D341Med (cell line): Measurements from ENCODE around the gene LBP.
"Not testable (repeated sequence)": the region's sequence is repeated elsewhere in the genome, so short reads cannot be mapped to it uniquely, and the experiment has no call there.

ENCODE experiments used
- DNase-seq: peaks from one replicate; pipeline ENCODE4 v3.0.0; 2012; ENCODE audit warnings: low spot score

LBP gene

DNA sequence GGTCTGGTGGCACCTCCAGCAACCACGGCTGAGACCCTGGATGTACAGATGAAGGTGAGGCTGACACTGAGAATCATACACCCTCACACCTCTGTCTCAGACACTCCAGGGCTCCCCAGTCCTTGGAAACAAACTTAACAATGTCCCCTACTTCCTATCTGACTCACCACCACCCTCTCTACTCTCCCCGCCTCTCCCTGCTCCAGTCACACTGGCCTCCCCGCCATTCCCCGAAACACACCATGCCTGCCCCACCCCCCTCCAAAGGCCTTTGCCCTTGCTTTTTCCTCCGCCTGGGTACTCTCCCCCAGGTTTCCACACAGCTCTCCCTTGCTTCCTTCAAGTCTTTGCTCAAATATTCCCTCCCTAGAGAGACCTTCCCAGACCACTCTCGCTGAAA lies 26.1 kb upstream of the LBP start:
- no peak for DNase-seq

DNA sequence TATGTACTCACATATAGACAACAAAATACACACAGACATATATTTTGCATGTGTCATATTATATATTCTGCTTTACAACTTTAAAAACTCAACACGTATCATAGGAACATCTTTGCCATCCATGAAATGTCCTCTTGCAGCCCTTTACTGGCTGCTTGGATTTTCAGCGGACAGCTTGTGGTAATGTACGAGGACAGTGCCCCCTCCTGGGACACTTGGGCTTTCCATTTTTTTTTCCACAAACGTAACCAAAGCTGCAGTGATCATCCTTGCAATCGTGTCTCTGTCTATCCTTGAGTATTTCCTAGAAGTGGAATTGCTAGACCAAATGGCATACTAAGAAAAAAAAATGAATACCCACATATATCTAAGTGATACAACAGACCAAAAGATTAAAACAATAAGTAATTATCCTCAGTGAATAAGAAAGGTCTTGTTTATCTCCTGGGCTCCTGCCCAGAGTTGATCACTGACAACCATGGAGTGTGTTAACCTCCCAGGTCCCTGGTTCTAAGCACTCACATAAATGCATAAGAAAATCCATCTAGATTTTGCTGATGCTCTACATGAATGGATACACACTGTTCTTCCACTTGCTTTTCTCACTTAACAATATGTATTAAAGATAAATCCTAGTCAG lies 24.2 kb upstream of the LBP start:
- peak; percentile 70 for DNase-seq

DNA sequence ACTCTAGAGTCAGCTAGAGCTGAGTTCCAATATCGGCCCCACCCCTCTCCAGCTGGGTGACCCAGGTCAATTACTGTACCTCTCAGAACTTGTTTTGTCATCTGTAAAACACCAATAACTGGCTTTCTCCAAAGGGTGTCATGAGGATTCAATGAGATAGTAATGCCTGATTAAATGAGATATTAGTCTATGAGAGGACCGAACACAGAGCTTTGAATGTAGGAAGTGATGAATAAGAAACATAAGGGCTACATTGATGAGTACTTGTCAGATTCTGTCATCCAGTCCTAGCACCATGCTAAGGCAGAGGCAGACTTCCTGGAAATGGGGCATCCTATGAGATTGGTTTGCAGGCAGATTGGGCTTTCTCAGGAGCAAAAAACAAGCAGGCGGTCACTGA lies 22.1 kb upstream of the LBP start:
- DNase-seq = no peak

DNA sequence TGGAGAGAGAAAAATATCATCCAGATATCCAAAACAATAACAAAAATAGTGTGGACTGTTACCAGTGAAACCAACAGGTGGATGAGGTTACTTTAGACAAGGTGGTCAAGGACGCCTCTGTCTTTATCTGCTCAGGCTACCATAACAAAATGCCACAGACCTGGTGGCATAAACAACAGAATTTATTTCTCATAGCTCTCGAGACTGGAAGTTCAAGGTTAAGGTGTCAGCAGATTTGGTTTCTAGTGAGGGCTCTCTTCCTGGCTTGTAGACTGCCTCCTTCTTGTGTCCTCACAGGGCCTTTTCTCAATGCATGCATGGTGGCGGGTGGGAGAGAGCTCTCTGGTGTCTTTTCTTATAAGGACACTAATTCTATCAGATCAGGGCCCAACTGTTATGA lies 21.1 kb upstream of the LBP start:
- no peak for DNase-seq

DNA sequence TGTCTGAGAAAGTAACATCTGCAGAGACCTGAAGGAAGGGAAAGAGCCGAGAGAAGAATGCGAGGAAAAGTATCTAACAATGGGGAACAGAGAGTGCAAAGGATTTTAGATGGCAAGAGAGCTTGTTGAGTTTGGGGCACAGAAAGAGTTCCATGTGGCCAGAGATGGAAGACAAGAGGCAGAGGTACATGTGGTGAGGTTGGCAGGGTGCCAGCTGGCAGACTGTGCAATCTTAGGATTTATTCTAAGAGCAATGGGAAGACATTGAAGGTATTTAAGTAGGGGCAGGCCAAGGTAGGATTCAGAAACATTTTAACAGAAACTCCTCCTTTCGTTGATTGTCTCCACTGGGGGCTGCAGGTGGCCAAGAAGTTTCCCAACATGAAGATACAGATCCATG lies 20.4 kb upstream of the LBP start:
- DNase-seq = no peak

DNA sequence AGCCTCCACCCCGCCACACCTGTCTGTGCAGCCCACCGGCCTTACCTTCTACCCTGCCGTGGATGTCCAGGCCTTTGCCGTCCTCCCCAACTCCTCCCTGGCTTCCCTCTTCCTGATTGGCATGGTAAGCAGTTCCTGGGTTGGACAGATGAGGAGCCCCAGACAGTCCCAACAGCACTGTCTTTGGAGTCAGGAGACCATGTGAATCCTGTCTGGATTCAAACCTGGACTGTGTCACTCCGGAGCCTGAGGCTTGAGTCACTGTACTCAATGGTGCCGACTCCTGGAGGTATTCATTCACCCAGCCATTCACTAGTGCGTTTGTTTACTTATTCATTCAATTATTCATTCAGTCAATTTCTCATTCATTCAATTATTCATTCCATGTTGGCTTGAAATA lies 20.0 kb upstream of the LBP start:
- DNase-seq = no peak

DNA sequence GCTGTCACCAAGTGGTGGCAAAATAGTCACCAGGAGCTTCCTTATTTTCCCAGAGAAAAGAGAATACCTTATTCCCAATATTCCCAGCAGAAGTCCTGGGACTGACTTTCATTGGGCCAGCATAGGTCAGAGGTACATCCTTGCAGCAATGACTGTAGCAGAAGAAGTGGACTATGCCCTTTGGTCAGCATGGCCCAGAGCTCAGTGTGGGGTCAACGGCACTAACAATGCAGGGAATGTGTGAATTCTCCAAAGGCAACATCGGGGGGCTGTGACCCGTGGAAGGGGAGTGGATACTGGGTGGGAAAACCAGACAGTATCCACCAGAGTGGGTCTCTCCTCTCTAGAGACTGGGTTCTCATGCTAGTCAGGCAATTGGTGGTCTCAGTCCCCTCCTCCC lies 15.6 kb upstream of the LBP start:
- DNase-seq = no peak

DNA sequence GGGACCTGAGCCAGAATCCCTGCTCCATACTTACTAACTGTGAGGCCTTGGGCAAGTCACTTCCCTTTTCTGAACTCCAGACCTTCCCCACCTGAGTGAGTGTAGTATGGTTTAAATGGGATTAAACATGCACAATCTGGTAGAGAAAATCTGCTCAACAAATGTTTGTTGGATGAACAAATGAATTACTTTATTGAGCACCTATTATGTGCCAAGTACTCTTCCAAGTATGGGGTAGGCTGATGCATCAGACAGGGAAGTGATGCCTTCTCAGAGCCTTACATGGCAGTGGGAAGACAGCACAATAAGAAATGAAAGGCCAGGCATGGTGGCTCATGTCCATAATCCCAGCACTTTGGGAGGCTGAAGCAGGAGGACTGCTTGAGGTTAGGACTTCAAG lies 15.0 kb upstream of the LBP start:
- no peak for DNase-seq

DNA sequence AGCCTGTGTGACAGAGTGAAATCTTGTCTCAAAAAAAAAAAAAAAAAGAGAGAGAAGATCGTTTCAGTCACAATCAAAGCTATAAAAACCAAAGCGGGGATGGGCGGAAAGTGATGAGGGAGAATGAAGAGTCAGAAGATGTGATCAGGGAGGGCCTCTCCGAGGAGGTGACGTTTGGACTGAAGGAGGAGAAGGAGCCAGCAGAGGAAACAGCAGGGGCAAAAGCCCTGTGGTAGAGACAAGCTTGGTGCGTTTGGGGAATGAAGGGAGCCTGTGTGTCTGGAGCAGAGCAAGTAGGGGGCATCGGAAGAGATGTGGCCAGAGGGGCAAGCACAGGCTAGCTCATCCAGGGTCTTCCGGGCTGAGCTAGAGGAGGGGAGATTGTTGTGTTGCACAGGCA lies 14.5 kb upstream of the LBP start:
- no peak for DNase-seq

DNA sequence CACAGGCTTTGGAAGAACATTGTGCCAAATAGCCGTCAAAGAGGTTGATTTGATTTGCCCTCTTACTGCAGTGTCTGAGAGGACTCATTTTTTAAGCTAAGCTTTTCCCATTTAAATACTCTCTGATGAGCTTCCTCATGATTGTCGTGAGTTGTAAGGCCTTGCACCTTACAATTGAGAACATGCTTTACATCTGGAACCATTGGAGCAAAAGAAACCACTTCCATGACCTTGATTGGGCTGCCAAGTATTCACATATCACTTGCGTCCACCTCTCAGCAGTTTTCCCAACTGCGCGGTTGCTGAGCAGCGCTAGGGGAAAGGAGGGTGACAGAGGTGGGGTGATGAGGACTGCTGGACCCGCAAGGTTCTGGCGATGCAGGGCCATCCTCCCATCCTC lies 12.3 kb upstream of the LBP start:
- DNase-seq = no peak

DNA sequence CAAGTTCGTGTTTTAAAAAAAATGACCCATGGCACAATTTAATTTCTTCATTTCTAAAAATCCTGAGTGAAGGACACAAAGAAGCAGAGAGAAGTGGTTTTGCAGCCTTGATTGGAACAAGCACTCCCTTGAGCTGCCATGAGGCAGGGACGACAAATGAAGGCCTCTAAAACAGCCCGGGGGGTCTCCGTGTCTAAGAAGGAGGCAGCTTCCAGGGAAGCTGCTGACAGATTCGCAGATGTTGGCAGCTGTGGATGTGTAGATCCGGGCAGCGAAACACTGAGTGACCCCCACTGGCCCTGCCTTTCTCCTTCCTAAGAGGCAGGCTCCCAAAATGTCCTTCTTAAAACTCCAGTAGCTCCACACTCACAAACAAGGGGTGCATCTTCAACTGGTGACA lies 9.6 kb upstream of the LBP start:
- DNase-seq = no peak

DNA sequence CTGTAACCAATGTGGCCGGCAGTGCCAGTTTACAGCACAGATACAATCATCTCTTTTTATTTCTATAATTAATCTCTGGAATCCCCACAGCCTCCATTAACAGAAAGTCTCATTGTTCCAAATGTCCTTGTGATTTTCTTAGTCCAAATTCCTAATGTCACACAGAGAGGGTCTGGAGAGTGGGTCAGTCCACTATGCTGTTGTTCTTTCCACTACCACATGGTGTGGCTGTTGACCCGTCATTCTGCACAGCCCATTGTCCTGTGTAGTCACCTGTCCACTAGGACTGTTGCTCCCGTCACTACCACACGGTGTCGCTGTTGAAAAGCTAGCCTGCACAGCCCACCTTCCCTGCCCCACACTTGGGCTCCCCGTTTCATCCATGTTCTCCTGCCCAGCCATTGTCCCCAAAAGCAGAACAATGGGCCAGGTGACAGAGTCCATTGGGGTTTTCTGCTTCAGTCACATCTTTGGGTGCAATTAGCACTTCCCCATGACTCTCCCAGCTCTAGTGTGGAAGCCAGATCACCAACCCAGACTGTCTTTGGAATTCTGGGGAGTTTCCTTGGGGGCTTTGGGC lies 8.6 kb upstream of the LBP start:
- peak; percentile 54 for DNase-seq

DNA sequence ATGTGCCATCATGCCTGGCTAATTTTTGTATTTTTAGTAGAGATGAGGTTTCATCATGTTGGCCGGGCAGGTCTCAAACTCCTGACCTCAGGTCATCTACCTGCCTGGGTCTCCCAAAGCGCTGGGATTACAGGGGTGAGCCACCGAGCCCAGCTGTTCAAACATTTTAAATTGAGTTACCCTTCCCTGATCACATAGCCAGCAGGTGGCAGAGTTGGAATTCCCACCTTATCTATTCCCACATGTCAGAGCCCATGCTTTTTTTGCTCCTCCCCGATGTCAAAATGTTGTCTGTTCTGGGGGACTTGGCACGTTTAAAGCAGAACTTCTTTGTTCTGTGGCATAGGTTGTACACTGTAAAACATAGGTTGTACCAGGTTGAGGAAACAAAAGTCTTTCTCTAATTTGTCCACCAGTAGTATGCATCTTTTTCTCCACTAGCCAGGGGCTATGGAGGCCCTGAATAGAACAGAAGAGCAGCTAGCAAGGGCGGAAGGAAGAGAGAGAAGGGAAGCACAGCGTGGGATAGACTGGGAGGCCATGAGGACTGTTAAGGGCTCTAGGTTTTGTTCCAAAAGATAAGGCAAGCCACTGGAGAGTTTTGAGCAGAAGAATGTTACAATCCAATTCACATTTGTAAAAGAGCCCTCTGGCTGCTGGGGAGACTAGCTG lies 7.3 kb upstream of the LBP start:
- no peak for DNase-seq

DNA sequence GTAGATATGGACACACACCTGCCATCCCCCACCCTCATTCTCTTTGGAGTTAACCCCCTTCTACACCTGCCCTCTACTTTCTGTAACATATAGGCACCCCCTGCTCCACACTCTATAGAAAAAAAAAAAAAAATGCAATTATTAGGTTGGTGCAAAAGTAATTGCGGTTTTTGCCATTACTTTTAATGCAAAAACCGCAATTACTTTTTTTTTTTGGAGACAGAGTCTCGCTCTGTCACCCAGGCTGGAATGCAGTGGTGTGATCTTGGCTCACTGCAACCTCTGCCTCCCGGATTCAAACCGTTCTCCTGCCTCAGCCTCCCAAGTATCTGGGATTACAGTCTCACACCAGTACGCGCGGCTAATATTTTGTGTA lies 6.8 kb upstream of the LBP start:
- DNase-seq = not testable (repeated sequence)

DNA sequence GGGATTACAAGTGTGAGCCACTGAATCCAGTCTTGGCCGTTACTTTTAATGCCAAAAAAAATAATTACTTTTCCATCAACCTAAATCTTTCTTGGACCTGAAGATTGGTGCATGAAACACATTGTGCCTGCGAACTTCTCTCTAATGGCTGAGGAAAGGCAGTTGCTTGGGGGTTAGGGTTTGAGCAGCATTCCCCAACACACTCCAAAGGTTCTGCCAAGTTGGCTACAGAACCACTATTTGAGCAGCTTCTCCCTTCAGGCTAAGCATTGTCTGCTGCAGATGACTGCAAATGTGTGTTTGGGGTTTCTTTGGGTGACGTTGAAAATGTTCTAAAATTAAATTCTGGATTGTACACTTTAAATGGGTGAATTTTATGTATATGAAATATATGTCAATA lies 6.3 kb upstream of the LBP start:
- no peak for DNase-seq

DNA sequence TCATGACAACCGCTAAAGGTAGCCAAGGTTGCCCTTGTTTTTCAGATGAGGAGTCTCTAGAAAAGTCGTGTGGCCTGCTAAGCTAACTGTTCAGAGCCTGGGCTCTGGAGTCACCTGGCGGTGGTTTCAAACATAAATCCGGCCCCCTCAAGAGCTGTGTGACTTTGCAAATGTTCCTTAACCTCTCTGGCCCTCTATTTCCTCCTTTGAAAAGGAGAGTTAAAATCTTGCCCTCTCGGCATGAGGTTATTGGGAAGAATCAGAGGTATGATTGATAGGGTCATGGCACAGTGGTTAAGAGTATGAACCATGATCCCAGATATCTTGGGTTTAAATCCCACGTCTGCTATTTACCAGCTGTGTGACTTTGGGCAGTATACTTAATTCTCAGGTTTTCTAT lies 5.6 kb upstream of the LBP start:
- no peak for DNase-seq

DNA sequence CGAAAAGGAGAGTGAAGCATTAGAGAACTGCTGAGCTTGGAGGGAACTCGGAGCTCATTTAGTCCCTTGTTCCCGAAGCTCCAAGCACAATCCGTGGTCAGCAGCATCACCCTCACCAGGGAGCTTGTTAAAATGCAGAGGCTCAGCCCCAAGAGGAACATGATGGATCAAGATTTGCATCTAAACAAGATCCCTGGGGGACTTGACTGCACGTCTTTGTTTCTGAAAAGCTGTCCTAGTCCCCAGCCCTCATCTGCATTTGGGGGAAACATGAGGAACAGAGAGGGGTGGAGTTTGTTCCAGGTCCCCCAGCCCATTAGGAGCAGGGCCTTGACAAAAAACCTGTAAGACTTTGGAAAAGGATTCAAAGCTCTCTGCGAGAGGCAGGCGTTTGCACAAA lies 4.1 kb upstream of the LBP start:
- no peak for DNase-seq

DNA sequence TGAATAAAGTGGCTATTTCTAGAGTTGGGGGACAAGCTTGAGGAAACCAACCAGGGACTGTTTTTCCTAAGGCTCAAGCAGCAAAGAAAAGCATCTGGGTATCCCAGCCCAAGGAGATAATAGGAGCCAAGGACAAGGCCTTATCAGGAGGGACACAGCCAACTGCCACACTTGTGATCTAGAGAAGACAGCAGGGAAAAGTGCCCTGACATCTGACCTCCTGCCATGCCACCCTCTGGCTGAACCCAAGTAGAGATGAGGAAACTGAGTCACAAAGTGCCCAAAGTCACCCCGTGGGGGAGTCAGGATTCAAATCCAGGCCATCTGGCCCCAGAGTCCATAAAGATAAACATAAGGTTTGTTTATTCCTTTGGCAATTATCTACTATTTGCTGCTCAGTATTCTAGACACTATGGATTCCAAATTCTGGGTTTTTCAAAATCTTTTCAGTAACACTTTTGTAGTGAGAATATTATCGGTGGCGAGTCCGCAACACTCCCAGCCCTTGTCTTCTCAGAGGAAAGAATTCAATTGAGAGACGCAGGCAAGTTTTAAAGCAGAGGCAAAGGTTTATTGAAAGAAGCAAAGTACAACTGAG lies 3.5 kb upstream of the LBP start:
- DNase-seq = no peak

DNA sequence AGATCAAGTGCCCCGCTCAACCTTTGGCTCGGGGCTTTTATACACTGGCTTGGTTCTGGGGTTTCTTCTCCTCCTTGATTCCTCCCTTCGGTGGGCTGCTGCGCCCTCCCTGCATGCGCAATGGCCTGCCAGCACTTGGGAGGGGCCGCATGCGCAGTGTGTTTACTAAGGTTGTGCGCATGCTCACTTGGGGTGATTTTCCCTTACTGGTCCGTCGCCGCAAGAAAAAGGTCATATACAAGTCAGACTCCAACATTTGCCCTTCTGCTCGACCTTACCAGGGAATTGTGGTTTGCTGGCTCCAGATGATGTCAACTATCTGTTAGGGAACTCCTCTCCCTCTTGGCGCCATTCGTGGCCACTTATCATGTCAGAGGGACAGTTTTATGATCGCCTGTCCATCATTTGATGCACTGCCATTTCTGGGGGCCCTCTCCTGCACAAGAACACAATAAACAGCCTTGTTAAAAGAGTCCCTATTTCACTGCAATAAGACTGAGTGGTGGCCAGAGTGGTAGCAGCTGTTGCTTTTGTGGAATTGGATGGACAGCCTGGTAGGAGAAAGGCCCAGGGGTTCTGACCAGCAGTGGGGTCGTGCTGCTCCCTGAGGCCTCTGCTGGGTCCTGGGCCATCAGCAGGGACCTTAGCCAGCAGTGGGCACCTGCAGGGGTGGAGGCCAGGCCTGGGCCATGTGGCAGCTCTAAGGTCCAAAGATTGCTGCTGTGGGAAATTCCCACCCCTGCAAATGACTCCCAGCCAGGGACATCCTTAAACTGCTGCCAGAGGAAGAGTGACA lies 2.8 kb upstream of the LBP start:
- no peak for DNase-seq

DNA sequence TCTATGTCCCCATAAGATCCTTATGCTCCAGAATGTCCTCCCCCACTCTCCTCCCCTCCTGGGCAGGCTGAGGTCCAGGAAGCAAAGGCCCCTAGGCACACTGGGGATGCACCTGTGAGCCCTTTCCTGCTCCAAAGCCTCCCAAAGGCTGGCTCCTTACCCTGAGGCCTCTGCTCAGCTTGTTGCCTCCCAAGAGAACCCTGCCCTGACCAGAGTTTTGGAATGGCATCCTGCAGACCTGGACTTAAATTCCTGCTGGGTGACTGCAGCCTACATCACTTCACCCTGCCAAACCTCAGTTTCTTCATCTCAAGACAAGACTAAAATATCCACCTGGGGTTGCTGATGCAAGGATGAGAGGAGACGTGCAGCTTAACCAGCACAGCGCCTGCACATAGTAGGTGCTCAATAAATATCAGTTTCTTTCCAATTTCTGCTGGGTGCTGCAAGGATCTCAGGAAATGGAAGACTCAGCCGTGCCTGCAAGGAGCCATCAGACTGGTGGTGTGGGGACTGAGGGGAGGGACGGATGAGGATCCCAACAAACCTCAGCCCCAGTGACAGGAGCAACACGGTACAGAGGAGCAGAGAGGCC lies 2.1 kb upstream of the LBP start:
- DNase-seq = no peak

DNA sequence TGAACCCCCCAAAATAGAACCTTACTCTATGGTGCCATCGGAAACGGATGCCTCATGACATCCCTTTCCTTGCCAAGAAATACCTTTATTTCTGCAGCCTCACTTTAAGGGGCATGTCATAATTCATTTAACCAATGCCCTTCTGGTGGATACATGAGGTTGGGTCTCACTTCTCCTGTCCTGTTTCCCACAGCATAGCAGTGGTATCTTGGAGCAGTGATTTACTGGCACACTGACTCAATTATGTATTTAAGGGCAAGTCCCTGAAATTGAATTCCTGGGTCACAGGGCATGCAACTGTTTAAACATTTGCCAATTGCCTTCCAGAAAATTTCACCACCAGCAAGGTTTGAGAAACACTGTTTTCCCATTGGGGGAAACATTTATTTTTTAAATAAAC lies 639 bp upstream of the LBP start:
- no peak for DNase-seq

DNA sequence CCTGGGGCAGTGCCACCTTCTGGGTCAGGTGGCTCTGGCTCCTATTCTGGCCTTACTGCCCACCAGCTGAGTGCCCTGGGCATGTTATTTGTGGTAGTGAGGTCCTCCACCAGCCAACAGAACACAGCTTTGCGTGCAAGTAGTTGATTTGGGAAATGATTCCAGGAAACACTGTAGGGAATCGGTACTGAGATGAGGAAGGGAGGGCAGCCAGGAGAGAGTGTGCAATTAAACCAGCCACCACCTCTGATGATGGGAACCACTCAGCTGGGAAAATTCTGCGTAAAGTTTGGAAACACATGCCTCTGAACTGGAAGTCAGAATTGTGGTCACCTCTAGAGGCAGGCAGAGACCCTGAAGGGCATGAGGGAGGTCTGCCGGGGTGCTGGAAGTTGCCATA lies 459 bp downstream of the LBP start:
- DNase-seq = no peak
